Osteoblast (primary cell): ENCODE measurements around the gene PSMD13. TPM values are rescaled to one million over a fixed set of nuclear protein-coding genes. Genes with fewer than 3 reads are reported as not detected.

Experiments used
- DNase-seq: peaks from one replicate; pipeline ENCODE4 v3.0.0; 2011; ENCODE audit warnings: low spot score, mixed read lengths; ENCODE audit not compliant: insufficient read length; ENCODE audit errors: missing footprints
- H2AFZ ChIP-seq: 2 replicates; pipeline ENCODE4 v1.6.0; 2011; ENCODE audit warnings: mild to moderate bottlenecking, low read length
- H3K27ac ChIP-seq: 2 replicates; pipeline ENCODE4 v1.5.1; 2011; ENCODE audit warnings: mild to moderate bottlenecking, low read depth, low read length, moderate library complexity
- H3K27me3 ChIP-seq: 2 replicates; pipeline ENCODE4 v1.6.0; 2012; ENCODE audit warnings: mild to moderate bottlenecking, control low read depth, inconsistent platforms, low read length, moderate library complexity; ENCODE audit not compliant: insufficient read depth
- H3K36me3 ChIP-seq: 2 replicates; pipeline ENCODE4 v1.5.1; 2011; ENCODE audit warnings: mild to moderate bottlenecking, low read length, control low read depth, moderate library complexity; ENCODE audit not compliant: insufficient read depth
- H3K4me1 ChIP-seq: 2 replicates; pipeline ENCODE4 v1.5.1; 2011; ENCODE audit warnings: mild to moderate bottlenecking, low read length, control low read depth, moderate library complexity; ENCODE audit not compliant: insufficient read depth
- H3K4me2 ChIP-seq: 2 replicates; pipeline ENCODE4 v1.6.0; 2011; ENCODE audit warnings: mild to moderate bottlenecking, low read length; ENCODE audit not compliant: insufficient read depth
- H3K4me3 ChIP-seq: fragments of 200-600 bp; sonication (generic); 3 replicates; pipeline ENCODE4 v1.5.1; 2012; ENCODE audit warnings: mild to moderate bottlenecking, low read length, inconsistent platforms; ENCODE audit not compliant: insufficient read depth
- H3K79me2 ChIP-seq: 2 replicates; pipeline ENCODE4 v1.6.0; 2012; ENCODE audit warnings: mild to moderate bottlenecking, low read length, control low read depth, inconsistent platforms; ENCODE audit not compliant: insufficient read depth
- H3K9me3 ChIP-seq: 2 replicates; pipeline ENCODE4 v1.5.1; 2011; ENCODE audit warnings: low read depth, low read length, control low read depth
- H4K20me1 ChIP-seq: 2 replicates; pipeline ENCODE4 v1.6.0; 2012; ENCODE audit warnings: mild to moderate bottlenecking, low read length, control low read depth; ENCODE audit not compliant: insufficient read depth
- CTCF ChIP-seq: IDR thresholded peaks from 2 replicates; pipeline ENCODE4 v1.5.1; 2011; ENCODE audit warnings: mild to moderate bottlenecking, low read depth, low read length, moderate library complexity; ENCODE audit errors: extremely low read depth
- total RNA-seq: library from RNA; depleted of rRNA; stranded (reverse); fragments of >200 nt; gene quantifications from 2 replicates; pipeline ENCODE4 v1.2.3, GENCODE V29; 2012

Gene PSMD13
- total RNA-seq, 1 donor: 110 TPM

GRCh38 chr11:297051-297585 is 60.3 kb downstream of the PSMD13 start:
- Histone ChIP-seq H3K36me3 (no peaks in the 10 kb centered on the region), H3K79me2 (no peaks in the 10 kb centered on the region), H3K27ac (no peak overlapping the region), H4K20me1 (no peaks in the 10 kb centered on the region), H3K4me1 (no peaks in the 10 kb centered on the region), H3K9me3 (no peaks in the 10 kb centered on the region), H3K27me3 (peaks cover 15% of the 10 kb centered on the region), H2AFZ (no peak overlapping the region), H3K4me2 (no peak overlapping the region), H3K4me3 (no peak overlapping the region)
- DNase-seq: peak; percentile 91
- no peak for TF ChIP-seq CTCF

- DNase-seq: peak; percentile 89
- H3K4me3 ChIP-seq: no peak overlapping the region
- H3K4me2 ChIP-seq: no peak overlapping the region
- no peaks in the 10 kb centered on the region for H3K4me1 ChIP-seq
- no peaks in the 10 kb centered on the region for H4K20me1 ChIP-seq
- H3K36me3 ChIP-seq: no peaks in the 10 kb centered on the region
- no peaks in the 10 kb centered on the region for H3K9me3 ChIP-seq
- no peak overlapping the region for H3K27ac ChIP-seq
- TF ChIP-seq CTCF: no peak
- H2AFZ ChIP-seq: no peak overlapping the region
- no peaks in the 10 kb centered on the region for H3K79me2 ChIP-seq
- peaks cover 15% of the 10 kb centered on the region for H3K27me3 ChIP-seq
Measured at GRCh38 chr11:297586-298405, 61.0 kb downstream of the PSMD13 start.

GRCh38 chr11:298406-299065 is 61.8 kb downstream of the PSMD13 start:
- Histone ChIP-seq H3K4me3 (no peak overlapping the region), H3K4me1 (no peaks in the 10 kb centered on the region), H3K27me3 (peaks cover 15% of the 10 kb centered on the region), H3K9me3 (no peaks in the 10 kb centered on the region), H3K27ac (no peak overlapping the region), H3K79me2 (no peaks in the 10 kb centered on the region), H4K20me1 (no peaks in the 10 kb centered on the region), H2AFZ (no peak overlapping the region), H3K4me2 (no peak overlapping the region), H3K36me3 (no peaks in the 10 kb centered on the region)
- TF ChIP-seq CTCF: no peak
- peak; percentile 81 for DNase-seq
